ENCODE measurements around the gene SLC38A8.

DNA sequence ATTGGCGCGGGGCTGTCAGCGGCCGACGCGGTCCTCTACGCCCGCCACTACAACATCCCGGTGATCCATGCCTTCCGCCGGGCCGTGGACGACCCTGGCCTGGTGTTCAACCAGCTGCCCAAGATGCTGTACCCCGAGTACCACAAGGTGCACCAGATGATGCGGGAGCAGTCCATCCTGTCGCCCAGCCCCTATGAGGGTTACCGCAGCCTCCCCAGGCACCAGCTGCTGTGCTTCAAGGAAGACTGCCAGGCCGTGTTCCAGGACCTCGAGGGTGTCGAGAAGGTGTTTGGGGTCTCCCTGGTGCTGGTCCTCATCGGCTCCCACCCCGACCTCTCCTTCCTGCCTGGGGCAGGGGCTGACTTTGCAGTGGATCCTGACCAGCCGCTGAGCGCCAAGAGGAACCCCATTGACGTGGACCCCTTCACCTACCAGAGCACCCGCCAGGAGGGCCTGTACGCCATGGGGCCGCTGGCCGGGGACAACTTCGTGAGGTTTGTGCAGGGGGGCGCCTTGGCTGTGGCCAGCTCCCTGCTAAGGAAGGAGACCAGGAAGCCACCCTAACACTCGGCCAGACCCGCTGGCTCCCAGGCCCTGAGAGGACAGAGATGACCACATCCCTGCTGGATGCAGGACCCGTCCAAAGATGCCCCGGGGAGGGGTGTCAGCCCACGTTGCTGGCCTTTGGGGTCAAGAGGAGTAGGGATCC, 77.0 kb downstream of the SLC38A8 start:
- TF ChIP-seq, protein P1, sequence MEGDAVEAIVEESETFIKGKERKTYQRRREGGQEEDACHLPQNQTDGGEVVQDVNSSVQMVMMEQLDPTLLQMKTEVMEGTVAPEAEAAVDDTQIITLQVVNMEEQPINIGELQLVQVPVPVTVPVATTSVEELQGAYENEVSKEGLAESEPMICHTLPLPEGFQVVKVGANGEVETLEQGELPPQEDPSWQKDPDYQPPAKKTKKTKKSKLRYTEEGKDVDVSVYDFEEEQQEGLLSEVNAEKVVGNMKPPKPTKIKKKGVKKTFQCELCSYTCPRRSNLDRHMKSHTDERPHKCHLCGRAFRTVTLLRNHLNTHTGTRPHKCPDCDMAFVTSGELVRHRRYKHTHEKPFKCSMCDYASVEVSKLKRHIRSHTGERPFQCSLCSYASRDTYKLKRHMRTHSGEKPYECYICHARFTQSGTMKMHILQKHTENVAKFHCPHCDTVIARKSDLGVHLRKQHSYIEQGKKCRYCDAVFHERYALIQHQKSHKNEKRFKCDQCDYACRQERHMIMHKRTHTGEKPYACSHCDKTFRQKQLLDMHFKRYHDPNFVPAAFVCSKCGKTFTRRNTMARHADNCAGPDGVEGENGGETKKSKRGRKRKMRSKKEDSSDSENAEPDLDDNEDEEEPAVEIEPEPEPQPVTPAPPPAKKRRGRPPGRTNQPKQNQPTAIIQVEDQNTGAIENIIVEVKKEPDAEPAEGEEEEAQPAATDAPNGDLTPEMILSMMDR (IDR thresholded peaks at IDR 0.05), result no peak
- no peak for TF ChIP-seq POLR2A (IDR thresholded peaks at IDR 0.05)
